GM10266 (cell line): ENCODE results near the gene CERS6.

Experiments used
- DNase-seq: peaks from one replicate; pipeline ENCODE4 v3.0.0; 2012; ENCODE audit errors: extremely low spot score
- CTCF ChIP-seq: IDR thresholded peaks from 2 replicates; pipeline ENCODE4 v1.5.1; 2012; ENCODE audit warnings: mild to moderate bottlenecking, low read depth; ENCODE audit not compliant: control insufficient read depth, insufficient read depth; ENCODE audit errors: missing control alignments

Gene CERS6

DNA sequence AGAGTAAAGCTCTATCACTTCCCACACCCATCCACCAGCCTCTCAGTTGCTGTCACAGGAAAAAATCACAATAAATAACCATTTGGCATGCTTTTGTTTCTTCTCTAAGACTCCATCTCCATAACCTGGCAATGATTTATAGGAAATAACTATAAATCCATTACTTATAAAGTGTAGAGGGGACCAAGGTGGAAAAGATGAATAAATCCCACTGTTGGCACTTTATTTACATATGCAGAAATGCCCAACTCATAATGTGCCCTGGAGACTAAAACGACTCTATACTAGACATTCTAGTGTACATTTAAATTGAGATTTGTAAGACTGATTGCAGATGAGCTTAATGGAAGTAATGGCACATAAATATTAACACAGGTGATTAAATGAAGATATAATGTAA, 338.9 kb downstream of the CERS6 start:
- DNase-seq, result no peak
- TF ChIP-seq CTCF, result no peak

GRCh38 chr2:168796090-168796577, 340.1 kb downstream of the CERS6 start:
- DNase-seq, result no peak
- no peak for TF ChIP-seq CTCF

DNA sequence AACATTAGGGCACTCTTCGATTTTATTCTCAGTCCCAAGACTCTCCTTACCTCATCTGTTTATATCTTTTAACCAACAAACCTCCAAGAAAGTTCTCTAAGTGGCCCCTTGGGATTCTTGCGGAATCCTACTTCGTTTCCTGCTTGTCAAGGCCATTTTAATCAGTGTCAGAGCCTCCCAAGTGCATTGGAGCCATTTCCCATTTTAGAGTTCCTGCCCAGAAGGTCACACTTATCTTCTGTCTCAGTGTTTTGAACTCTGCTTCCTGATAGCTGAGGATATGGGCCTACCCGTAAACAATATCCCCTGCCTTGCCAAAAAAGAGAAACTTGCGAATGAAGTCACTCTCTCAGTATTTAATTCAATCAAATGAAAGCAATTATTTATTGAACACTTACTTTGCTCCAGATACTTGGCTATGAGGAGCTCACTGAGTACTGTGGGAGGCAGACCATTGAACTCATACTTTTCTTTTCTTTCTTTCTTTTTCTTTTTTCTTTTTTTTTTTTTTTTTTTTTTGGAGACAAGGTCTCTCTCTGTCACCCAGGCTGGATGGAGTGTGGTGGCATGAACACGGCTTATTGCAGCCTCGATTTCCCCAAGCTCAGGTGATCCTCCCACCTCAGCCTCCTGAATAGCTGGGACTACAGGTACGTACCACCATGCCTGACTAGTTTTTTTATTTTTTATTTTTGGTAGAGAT, 340.7 kb downstream of the CERS6 start:
- DNase-seq, result no peak
- TF ChIP-seq CTCF, result no peak

- TF ChIP-seq CTCF, result no peak
- no peak for DNase-seq
Observed at GRCh38 chr2:168797286-168797655, 341.2 kb downstream of the CERS6 start.

- TF ChIP-seq CTCF, result no peak
- no peak for DNase-seq
Observed at GRCh38 chr2:168798076-168798887, 342.2 kb downstream of the CERS6 start.

DNA sequence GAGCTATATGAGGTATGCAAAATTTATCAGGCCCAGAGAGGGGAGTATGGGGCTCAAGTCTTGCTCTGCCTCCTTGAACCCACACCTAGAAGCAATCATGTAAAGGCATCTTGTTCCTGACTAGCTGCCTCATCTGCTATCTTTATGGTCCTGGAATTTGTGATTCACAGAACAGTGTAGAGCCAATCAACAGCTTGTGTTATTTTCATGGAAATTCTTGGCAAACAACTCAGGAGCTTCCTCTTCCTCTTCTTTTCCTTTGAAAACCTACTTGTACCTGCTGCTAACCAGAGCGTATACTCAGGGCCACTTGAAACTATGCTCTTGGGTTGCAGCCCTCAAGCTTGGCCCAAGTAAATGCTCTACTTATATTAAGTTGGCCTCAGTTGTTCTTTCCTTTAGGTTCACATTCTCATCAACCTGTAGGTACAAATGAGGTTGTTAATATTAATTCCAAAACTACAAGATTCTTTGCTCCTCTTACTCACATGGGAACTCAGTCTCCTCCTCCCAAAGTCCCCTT, 342.9 kb downstream of the CERS6 start:
- DNase-seq, result no peak
- no peak for TF ChIP-seq CTCF

DNA sequence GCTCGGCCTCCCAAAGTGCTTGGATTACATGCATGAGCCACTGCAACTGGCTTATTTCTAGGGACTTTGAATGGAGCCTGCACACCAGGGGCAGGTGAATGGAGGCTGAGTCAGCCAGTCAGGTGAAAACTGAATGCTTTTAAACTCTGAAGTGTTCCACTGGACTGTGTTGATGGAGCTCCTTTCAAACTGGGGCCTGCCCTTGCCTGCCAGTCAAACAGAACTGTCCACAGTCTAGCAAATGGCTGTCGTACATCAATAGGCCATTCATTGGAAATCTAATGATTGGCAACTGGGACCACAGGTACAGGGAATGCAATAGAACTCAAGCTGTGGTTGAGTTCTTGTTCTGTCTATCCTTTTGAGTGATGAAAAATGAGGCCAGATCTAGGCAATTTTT, 345.4 kb downstream of the CERS6 start:
- no peak for TF ChIP-seq CTCF
- DNase-seq, result no peak
